Smooth muscle cell (in vitro differentiated cells): Measurements from ENCODE around the gene PLCD1. TPM values are rescaled to one million over a fixed set of nuclear protein-coding genes. Genes with fewer than 3 reads are reported as not detected.
"Not testable (repeated sequence)": the region's sequence is repeated elsewhere in the genome, so short reads cannot be mapped to it uniquely, and the experiment has no call there.

Source experiments
- DNase-seq: peaks from one replicate; lab custom pipeline; 2025; ENCODE audit not compliant: unreplicated experiment; lab: John Stamatoyannopoulos, UW
- H2AFZ ChIP-seq: fragments of 200-600 bp; sonication (generic); 2 replicates; pipeline ENCODE4 v1.6.0; 2016; ENCODE audit warnings: antibody characterized with exemption, low read depth, mild to moderate bottlenecking
- H3F3A ChIP-seq: fragments of 200-600 bp; sonication (generic); 2 replicates; pipeline ENCODE4 v1.6.0; 2017; ENCODE audit warnings: antibody characterized with exemption, low read depth
- H3K27ac ChIP-seq: fragments of 200-600 bp; sonication (generic); 2 replicates; pipeline ENCODE4 v1.5.1; 2016; ENCODE audit warnings: low read depth, mild to moderate bottlenecking
- H3K27me3 ChIP-seq: fragments of 200-600 bp; sonication (generic); 2 replicates; pipeline ENCODE4 v1.6.1; 2016; ENCODE audit warnings: low read depth, mild to moderate bottlenecking
- H3K36me3 ChIP-seq: fragments of 200-600 bp; sonication (generic); 2 replicates; pipeline ENCODE4 v1.5.1; 2016; ENCODE audit warnings: low read depth
- H3K4me1 ChIP-seq: fragments of 200-600 bp; sonication (generic); 2 replicates; pipeline ENCODE4 v1.5.1; 2016; ENCODE audit warnings: low read depth
- H3K4me2 ChIP-seq: fragments of 200-600 bp; sonication (generic); 2 replicates; pipeline ENCODE4 v1.6.0; 2016; ENCODE audit warnings: mild to moderate bottlenecking
- H3K4me3 ChIP-seq: fragments of 200-600 bp; sonication (generic); 2 replicates; pipeline ENCODE4 v1.5.1; 2016; ENCODE audit warnings: mild to moderate bottlenecking
- H3K79me2 ChIP-seq: fragments of 200-600 bp; sonication (generic); 2 replicates; pipeline ENCODE4 v1.6.0; 2016; ENCODE audit warnings: low read depth, mild to moderate bottlenecking
- H3K9ac ChIP-seq: fragments of 200-600 bp; sonication (generic); 2 replicates; pipeline ENCODE4 v1.6.0; 2016; ENCODE audit warnings: low read depth
- H3K9me3 ChIP-seq: fragments of 200-600 bp; sonication (generic); replicated peaks from 2 replicates; pipeline ENCODE4 v1.5.1; 2016; ENCODE audit warnings: low read depth
- H4K20me1 ChIP-seq: fragments of 200-600 bp; sonication (generic); 2 replicates; pipeline ENCODE4 v1.6.0; 2016; ENCODE audit warnings: low read depth
- WGBS: methylation state at CpG from one replicate; pipeline ENCODE4 v1.1.7; 2016; ENCODE audit warnings: low lambda C conversion rate; 5-methylcytosine and 5-hydroxymethylcytosine counted together
- polyA plus RNA-seq: library from polyadenylated mRNA; unstranded; fragments of >200 nt; fragmentation: Nextera tagmentation; extraction: Ambion mirVana; gene quantifications from 2 replicates; pipeline ENCODE4 v1.2.1, GENCODE V29; 2016
- total RNA-seq: library from RNA; depleted of rRNA; stranded (reverse); fragments of >200 nt; gene quantifications from 2 replicates; pipeline ENCODE4 v1.2.3, GENCODE V29; 2014
- TF ChIP-seq, protein P1 (sequence below): fragments of 200-600 bp; sonication (generic); IDR thresholded peaks from 2 replicates; pipeline ENCODE4 v1.5.1; 2017; ENCODE audit warnings: borderline replicate concordance, mild to moderate bottlenecking, antibody characterized with exemption; ENCODE audit not compliant: insufficient read depth, poor library complexity, severe bottlenecking

The PLCD1 gene
- total RNA-seq (20.5 and 21.3 TPM in 2 replicates), polyA plus RNA-seq (33.3 and 34.8 TPM in 2 replicates)

DNA sequence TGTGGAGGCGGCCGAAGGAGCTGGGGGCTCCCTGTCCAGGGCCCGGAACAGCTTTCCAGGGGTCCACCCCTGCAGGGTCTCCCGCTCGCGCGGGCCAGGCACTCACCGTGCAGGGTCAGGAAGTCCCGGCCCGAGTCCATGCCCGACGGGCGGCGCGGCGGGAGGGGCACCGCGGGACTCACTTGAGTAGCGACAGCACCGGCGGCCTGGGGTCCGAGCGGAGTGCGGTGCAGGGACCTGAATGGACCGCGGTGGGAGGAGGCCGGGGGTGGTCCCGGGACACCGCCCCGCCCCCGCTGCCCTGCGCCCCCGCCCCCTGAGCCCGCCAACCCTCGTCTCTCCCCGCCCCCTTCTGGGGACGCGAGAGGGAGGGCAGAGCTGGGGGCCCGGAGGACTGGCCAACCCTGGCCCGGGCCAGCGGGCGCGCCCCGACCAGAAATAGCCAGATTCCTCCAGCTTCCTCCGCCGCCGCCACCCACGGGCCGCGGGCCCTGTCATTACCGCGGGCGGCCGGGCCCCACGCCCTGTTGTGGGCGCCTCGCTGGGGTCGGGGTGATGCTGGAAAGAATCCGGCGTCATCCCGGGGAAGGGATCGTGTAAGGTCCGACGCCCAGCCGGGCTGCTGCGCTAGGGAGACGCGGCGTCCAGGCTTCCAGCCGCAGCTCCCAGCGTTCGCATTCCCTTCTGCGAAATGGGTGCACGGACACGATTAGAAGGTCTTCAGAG, at the start of gene PLCD1:
Gene PLCD1 (minus strand): TSS at position 243 of the 726 bp plus-strand sequence. CDS start 103 bp downstream, at position 140.
- peaks cover 11% of the 10 kb centered on the region for H3F3A ChIP-seq
- H3K4me1 ChIP-seq, result peaks cover 6% of the 10 kb centered on the region
- 4% methylated on average over 51 of the region's 75 CpGs for WGBS
- H3K9me3 ChIP-seq, result no peaks in the 10 kb centered on the region
- peak within 1 kb of the TSS; percentile 69 for H3K27ac ChIP-seq
- no peaks in the 10 kb centered on the region for H3K27me3 ChIP-seq
- no peaks in the 10 kb centered on the region for H3K79me2 ChIP-seq
- peak within 1 kb of the TSS; percentile 87 for H2AFZ ChIP-seq
- H3K9ac ChIP-seq, result peak within 1 kb of the TSS; percentile 65
- peak; percentile 49 for DNase-seq
- H3K36me3 ChIP-seq, result no peaks in the 10 kb centered on the region
- H3K4me2 ChIP-seq, result peak within 1 kb of the TSS; percentile 92
- H4K20me1 ChIP-seq, result peaks cover 11% of the 10 kb centered on the region
- TF ChIP-seq, protein P1, sequence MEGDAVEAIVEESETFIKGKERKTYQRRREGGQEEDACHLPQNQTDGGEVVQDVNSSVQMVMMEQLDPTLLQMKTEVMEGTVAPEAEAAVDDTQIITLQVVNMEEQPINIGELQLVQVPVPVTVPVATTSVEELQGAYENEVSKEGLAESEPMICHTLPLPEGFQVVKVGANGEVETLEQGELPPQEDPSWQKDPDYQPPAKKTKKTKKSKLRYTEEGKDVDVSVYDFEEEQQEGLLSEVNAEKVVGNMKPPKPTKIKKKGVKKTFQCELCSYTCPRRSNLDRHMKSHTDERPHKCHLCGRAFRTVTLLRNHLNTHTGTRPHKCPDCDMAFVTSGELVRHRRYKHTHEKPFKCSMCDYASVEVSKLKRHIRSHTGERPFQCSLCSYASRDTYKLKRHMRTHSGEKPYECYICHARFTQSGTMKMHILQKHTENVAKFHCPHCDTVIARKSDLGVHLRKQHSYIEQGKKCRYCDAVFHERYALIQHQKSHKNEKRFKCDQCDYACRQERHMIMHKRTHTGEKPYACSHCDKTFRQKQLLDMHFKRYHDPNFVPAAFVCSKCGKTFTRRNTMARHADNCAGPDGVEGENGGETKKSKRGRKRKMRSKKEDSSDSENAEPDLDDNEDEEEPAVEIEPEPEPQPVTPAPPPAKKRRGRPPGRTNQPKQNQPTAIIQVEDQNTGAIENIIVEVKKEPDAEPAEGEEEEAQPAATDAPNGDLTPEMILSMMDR, result no peak
- peak within 1 kb of the TSS; percentile 75 for H3K4me3 ChIP-seq

DNA sequence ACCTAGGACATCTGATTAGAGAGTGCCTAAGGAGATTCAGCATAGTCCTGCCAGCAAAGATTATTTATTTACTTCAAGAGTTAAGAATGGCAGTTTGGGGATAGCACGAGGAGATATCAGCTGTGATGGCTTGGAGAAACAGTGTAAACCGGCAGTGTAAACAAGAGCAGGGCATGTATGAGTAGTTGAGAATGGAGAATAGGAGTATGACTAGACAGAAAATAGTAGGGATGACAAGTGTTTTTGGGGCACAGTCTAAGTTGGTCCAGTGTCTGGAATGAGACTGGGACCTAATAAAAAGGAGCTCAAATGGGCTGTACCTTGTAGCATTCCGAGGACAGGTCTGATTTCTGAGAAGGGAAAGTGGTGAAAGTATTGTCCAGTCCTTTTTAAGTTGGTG, 47.6 kb upstream of the PLCD1 start:
- not testable (repeated sequence) for H3K27ac ChIP-seq, H3K9me3 ChIP-seq, H3K79me2 ChIP-seq, H3F3A ChIP-seq, H3K9ac ChIP-seq, H3K4me2 ChIP-seq, H4K20me1 ChIP-seq, H2AFZ ChIP-seq, H3K4me1 ChIP-seq, H3K36me3 ChIP-seq, DNase-seq, H3K4me3 ChIP-seq, H3K27me3 ChIP-seq
- 65% methylated on average over 3 of the region's 3 CpGs for WGBS

DNA sequence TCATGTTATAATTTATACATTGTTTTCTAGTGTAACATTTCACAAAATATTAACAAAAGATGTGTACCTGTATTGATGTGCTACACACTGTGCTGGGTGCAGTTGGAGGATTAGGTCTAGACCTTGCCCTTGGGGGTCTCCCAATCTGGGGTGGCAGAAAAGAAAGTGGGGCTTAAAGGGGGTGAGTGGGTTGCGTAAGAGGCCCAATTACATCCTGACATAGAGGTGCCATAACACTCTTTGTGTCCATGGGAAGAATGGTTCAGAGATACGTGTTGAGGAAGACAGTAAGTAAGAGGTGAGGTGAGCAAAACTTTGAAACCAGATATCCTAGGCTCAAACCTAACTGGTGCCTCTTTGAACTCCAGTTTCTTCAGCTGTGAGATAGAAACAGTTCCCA, 40.6 kb upstream of the PLCD1 start:
- Histone ChIP-seq H3K4me2 (no peak overlapping the region), H3K36me3 (no peaks in the 10 kb centered on the region), H3K27me3 (no peaks in the 10 kb centered on the region), H3K4me1 (no peaks in the 10 kb centered on the region), H3K27ac (no peak overlapping the region), H3K9ac (no peak overlapping the region), H2AFZ (no peak overlapping the region), H3K9me3 (no peaks in the 10 kb centered on the region), H3K79me2 (no peaks in the 10 kb centered on the region), H3F3A (no peaks in the 10 kb centered on the region), H4K20me1 (no peaks in the 10 kb centered on the region), H3K4me3 (no peak overlapping the region)
- no peak for DNase-seq
- WGBS, result 47% methylated on average over 2 of the region's 2 CpGs
- TF ChIP-seq, protein P1, result no peak

DNA sequence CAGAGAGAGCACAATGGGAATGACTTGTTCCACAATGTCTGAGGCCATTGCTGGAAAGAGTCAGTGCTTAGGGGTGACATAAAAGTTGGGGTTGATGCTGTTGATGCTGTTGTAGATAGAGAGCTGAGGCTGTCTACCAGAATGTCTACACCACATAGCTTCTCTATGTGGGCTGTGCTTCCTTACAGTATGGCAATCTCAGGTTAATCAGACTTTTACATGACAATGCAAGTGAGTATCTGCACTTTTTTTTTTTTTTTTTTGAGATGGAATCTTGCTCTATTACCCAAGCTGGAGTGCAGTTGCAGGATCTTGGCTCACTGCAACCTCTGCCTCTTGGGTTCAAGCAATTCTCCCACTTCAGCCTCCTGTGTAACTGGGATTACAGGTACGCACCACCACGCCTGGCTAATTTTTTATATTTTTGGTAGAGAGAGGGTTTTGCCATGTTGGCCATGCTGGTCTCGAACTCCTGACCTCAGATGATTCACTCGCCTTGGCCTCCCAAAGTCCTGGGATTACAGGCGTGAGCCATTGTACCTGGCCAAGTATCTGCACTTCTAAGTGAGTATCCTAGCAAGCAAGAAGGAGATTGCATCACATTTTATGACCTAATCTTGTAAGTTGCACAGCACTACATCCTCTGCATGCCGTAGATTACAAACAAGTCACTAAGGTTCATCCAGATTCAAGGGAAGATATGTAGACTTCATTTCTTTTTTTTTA, 38.2 kb upstream of the PLCD1 start:
- H3F3A ChIP-seq, result no peaks in the 10 kb centered on the region
- DNase-seq, result no peak
- no peaks in the 10 kb centered on the region for H4K20me1 ChIP-seq
- TF ChIP-seq, protein P1, result no peak
- WGBS, result 91% methylated on average over 6 of the region's 6 CpGs
- no peak overlapping the region for H3K27ac ChIP-seq
- no peaks in the 10 kb centered on the region for H3K9me3 ChIP-seq
- no peak overlapping the region for H2AFZ ChIP-seq
- H3K4me2 ChIP-seq, result no peak overlapping the region
- no peaks in the 10 kb centered on the region for H3K36me3 ChIP-seq
- H3K4me3 ChIP-seq, result no peak overlapping the region
- H3K27me3 ChIP-seq, result no peaks in the 10 kb centered on the region
- H3K9ac ChIP-seq, result no peak overlapping the region
- no peaks in the 10 kb centered on the region for H3K4me1 ChIP-seq
- H3K79me2 ChIP-seq, result no peaks in the 10 kb centered on the region

DNA sequence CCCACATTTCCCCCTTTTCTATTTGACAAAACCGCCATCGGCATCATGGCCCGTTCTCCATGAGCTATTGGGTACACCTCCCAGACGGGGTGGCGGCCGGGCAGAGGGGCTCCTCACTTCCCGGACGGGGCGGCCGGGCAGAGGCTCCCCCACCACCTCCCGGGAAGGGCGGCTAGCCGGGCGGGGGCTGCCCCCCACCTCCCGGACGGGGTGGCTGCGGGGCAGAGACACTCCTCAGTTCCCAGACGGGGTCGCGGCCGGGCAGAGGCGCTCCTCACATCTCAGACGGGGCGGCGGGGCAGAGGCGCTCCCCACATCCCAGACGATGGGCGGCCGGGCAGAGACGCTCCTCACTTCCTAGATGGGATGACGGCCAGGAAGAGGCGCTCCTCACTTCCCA, 35.0 kb upstream of the PLCD1 start:
- not testable (repeated sequence) for DNase-seq, H3F3A ChIP-seq, H3K36me3 ChIP-seq, H3K27me3 ChIP-seq, H3K4me3 ChIP-seq, H2AFZ ChIP-seq, H3K79me2 ChIP-seq, H3K4me1 ChIP-seq, H3K27ac ChIP-seq, H3K9ac ChIP-seq, H3K9me3 ChIP-seq, H4K20me1 ChIP-seq, H3K4me2 ChIP-seq
- 95% methylated on average over 12 of the region's 32 CpGs for WGBS
